Adrenal gland (tissue), 5 donors: Measurements from ENCODE around the gene TIMM29.

ENCODE experiments used
- CTCF ChIP-seq, 6 experiments: fragments of 450-650 bp in 4 of 6; fragments of 200-600 bp in 2 of 6; sonication (generic) in 1 of 6; IDR thresholded peaks; 1 replicate in 5 of 6; 2 replicates in 1 of 6; pipeline versions ENCODE4 v1.5.1 to v1.8.0; 2016 to 2021; ENCODE audit warnings: antibody characterized with exemption in 6 of 6, mild to moderate bottlenecking in 2 of 6, moderate library complexity in 1 of 6
- POLR2A ChIP-seq, 2 donors: fragments of 450-650 bp; IDR thresholded peaks; one replicate each; pipeline ENCODE4 v1.6.1; 2017; ENCODE audit warnings: antibody characterized with exemption in 2 of 2, mild to moderate bottlenecking in 2 of 2, moderate library complexity in 1 of 2
- donor health status: DM: no; HTN: no; CAD: no.

GRCh38 chr19:10884274-10884673 lies 44.3 kb upstream of the TIMM29 start:
- no peak for TF ChIP-seq CTCF (IDR thresholded peaks at IDR 0.05)
- TF ChIP-seq POLR2A (IDR thresholded peaks at IDR 0.05), result no peak
